GM06990 (cell line): ENCODE data around the gene SLC25A25.

ENCODE experiments used
- DNase-seq: peaks from one replicate; pipeline ENCODE4 v3.0.0-alpha.2; 2011; ENCODE audit not compliant: insufficient read length; ENCODE audit errors: extremely low read depth
- H3K27me3 ChIP-seq: replicated peaks from 2 replicates; pipeline ENCODE4 v1.6.0; 2011; ENCODE audit warnings: low read length; ENCODE audit not compliant: control insufficient read depth, insufficient read depth
- H3K36me3 ChIP-seq: 2 replicates; pipeline ENCODE4 v1.5.1; 2011; ENCODE audit warnings: low read length; ENCODE audit not compliant: control insufficient read depth, insufficient read depth
- H3K4me3 ChIP-seq: replicated peaks from 2 replicates; pipeline ENCODE4 v1.5.1; 2011; ENCODE audit warnings: low read depth, mild to moderate bottlenecking, control low read depth, low read length
- TF ChIP-seq, protein P1 (sequence below): IDR thresholded peaks from 2 replicates; pipeline ENCODE4 v1.5.1; 2011; ENCODE audit warnings: low read length, control low read depth, mild to moderate bottlenecking, inconsistent platforms; ENCODE audit not compliant: insufficient read depth, poor library complexity, severe bottlenecking

Gene SLC25A25

DNA sequence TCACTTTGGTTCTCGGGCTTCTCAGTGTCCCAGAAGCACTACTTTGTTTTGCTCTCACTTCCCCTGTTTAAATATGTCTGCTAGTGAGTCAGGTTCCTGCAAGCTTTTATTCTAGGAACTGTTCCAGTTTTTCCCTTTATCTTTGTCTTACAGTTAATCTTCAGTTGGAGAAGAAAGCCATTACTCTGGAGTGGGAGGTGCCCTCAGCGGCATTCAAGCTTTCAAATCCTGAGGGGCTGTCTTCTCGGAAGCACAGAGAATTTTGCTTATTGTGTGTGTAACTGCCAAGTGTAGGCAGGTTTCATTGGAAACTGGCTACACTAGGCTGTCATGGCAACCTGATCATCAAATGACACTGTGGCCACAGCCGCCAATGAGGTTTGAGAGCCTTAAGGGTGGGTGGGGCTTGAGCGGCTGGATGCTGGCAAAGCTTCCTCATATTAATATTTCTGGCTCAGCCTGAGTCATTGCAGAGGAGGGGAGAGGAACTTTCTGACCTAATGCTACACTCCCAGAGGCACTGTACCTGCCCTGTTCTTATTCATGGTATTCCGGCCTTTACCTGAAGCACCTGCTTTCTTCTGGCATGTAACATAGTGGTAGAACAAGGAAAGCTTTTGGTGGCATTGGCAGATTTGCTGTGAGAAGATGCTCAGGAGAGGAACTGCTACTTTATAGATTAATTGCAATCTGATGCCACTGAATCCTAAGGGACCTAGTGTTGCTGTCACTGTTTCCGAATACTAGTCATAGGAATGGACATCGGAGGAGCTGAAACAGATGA, 26.3 kb downstream of the SLC25A25 start:
- no peak overlapping the region; the same call in 1 of the 2 replicates for H3K4me3 ChIP-seq
- no peaks in the 10 kb centered on the region for H3K27me3 ChIP-seq
- TF ChIP-seq, protein P1, sequence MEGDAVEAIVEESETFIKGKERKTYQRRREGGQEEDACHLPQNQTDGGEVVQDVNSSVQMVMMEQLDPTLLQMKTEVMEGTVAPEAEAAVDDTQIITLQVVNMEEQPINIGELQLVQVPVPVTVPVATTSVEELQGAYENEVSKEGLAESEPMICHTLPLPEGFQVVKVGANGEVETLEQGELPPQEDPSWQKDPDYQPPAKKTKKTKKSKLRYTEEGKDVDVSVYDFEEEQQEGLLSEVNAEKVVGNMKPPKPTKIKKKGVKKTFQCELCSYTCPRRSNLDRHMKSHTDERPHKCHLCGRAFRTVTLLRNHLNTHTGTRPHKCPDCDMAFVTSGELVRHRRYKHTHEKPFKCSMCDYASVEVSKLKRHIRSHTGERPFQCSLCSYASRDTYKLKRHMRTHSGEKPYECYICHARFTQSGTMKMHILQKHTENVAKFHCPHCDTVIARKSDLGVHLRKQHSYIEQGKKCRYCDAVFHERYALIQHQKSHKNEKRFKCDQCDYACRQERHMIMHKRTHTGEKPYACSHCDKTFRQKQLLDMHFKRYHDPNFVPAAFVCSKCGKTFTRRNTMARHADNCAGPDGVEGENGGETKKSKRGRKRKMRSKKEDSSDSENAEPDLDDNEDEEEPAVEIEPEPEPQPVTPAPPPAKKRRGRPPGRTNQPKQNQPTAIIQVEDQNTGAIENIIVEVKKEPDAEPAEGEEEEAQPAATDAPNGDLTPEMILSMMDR, result no peak
- H3K36me3 ChIP-seq, result peaks cover 2% of the 10 kb centered on the region
- no peak for DNase-seq

DNA sequence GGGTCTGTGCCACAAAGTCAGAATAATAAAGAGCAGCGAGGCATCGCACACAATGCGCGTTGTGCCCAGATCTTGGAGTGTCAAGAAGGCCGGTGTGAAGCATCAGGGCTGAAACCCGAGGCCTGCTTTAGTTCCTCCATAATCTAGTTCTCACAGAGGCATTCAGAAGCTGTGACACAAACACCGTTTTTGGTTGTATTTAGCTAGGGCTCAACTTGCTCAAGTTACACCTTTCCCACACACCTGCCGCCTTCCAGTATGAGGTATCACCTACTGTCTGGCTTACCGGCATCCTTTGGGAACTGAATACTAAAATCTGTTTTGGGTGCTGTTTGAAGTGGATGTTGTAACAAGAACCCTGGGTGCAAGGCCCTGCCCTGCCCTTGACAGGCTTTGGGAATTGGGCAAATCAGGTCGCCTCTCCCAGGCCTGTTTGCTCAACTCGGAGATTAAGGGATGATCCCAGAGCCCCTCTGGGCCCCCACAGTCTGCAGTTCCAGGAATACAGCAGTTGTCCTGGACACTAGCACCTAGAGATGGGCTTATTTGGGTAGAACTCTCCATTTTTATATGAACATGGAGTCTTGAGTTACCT, 27.0 kb downstream of the SLC25A25 start:
- no peaks in the 10 kb centered on the region for H3K27me3 ChIP-seq
- H3K36me3 ChIP-seq, result peaks cover 2% of the 10 kb centered on the region
- TF ChIP-seq, protein P1, result no peak
- DNase-seq, result no peak
- no peak overlapping the region for H3K4me3 ChIP-seq

DNA sequence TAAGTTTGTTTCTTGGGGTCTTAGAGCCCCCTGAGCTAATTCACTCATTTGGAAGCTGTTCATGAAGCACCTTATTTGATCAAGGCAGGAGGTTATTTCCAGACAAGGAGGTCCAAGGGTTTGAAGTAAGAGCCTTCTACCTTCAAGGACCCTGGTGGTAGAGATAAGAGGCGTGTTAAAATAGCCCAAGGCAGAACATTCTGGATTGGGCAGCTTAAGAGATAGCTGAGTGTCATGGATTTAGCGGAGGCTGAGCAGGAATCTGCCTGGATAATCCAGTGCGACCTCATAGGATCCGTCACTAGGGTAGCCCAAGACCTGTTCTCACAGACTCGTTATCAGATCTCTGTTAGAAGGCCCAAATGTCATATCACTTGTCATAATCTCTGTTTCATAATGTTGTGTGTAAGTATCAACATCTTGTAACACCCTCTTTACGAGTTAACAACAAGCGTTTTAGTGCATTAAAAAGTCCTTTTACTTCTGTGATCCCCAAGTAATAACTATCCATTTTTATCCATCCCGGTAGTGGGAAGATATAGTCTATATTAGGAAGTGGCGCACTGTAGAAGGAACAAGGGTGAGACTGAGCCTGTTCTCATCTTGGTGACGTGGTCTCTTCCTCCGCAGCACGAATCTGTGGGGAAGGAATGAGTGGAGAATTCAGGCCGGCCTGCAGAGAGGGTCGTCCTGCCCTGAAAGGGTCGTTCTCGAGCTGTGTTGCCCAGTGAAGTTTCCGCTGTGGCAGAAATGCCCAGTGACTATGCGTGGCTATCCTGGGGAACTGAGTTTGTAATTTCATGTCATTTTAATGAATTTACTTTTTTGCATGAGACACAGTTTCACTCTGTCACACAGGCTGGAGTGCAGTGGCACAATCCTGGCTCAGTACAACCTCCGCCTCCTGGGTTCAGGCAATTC, 28.8 kb downstream of the SLC25A25 start:
- TF ChIP-seq, protein P1, result no peak
- H3K36me3 ChIP-seq, result peaks cover 6% of the 10 kb centered on the region
- no peaks in the 10 kb centered on the region for H3K27me3 ChIP-seq
- no peak for DNase-seq
- H3K4me3 ChIP-seq, result no peak overlapping the region

DNA sequence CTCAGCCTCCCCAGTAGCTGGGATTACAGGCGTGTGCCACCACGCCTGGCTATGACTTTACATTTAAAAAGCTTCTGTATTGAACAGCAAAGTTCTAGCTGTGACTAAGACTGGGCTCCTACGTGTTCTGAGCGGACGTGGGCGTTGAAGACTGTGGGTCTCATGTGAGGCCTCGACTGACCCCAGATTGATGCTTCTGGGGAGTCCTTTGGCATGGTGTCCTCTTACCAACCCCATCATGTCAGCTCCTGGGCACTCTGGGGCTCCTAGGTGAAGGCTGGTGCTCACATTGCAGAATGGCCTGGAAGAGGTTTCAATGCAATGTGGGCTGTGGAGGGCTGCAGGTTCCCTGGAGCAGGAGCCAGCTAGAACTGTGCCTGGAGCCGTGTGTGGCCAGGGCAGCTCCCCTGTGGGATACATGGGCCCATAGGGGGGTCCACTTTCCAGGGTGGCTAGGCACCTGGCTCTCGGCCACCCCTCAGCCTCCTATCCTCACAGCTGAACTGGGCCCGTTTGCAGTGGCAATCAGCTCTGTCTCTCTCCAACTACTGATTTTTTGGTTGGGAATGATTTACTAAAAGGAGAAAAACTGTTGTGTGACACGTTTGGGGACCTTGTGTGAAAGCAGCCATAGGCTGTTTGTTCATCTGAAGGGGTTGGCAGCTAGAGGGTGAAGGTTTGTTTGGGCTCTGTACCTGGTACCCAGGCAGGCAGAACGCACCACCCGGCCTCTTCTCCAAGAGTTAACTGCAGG, 29.7 kb downstream of the SLC25A25 start:
- H3K27me3 ChIP-seq, result no peaks in the 10 kb centered on the region
- TF ChIP-seq, protein P1, result no peak
- H3K4me3 ChIP-seq, result no peak overlapping the region
- DNase-seq, result no peak
- peaks cover 14% of the 10 kb centered on the region for H3K36me3 ChIP-seq
